ENCODE data around the gene RGPD3. TPM values are rescaled to one million over a fixed set of nuclear protein-coding genes. Genes with fewer than 3 reads are reported as not detected.
"Not testable (repeated sequence)": the region's sequence is repeated elsewhere in the genome, so short reads cannot be mapped to it uniquely, and the experiment has no call there.

RGPD3 gene
- total and polyA plus RNA-seq, 10 of the 15 experiments (the other 5 are each of a cell fraction or from before 2014, with no cell fraction given): 0.03 to 0.44 (median 0.09) TPM

DNA sequence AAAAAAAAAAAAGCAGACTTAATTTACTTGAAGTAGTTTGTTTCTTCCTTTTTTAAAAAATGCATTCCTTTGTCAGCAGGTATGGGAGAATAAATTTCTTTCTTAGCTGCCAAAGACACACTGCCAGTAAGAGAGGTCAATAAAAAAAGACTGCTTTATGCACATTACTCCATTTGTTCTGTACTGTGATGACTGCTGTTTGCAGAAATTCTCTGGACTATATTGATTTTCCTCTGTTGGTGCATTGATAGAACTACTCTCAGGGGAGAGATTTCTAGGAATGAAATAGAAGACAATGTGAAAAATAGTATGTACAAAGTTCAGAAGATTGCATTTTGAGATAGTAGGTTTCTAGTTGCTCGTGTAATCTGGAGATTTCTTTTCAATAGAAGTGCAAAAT is 11.3 kb upstream of the RGPD3 start:
- RAD21 ChIA-PET (ENCODE audit: unreplicated experiment); SMC1A ChIA-PET (ENCODE audit: uncharacterized antibody, unreplicated experiment); H3K27me3 ChIP-seq (replicated peaks in 1 of 2; ENCODE audit: control insufficient read depth in 2 of 2, insufficient read depth in 2 of 2, low read length in 1 of 2); ATAC-seq; BruUV-seq (replicated peaks); H3K9me3 ChIP-seq (replicated peaks; ENCODE audit: control insufficient read depth, insufficient read depth, low read length); H2AFZ ChIP-seq (ENCODE audit: control insufficient read depth, low read depth, low read length); H4K20me1 ChIP-seq (ENCODE audit: control insufficient read depth, insufficient read depth); CTCF ChIA-PET; H3K79me2 ChIP-seq (ENCODE audit: control insufficient read depth, insufficient read depth, low read length); H3K27ac ChIP-seq (ENCODE audit: control insufficient read depth, insufficient read depth); POLR2A ChIA-PET; H3K4me2 ChIP-seq (ENCODE audit: control insufficient read depth, insufficient read depth); H3K36me3 ChIP-seq (ENCODE audit: control insufficient read depth in 2 of 2, insufficient read depth in 2 of 2, low read length in 1 of 2); H3K4me1 ChIP-seq (ENCODE audit: control insufficient read depth, insufficient read depth, low read length); H3K9ac ChIP-seq (ENCODE audit: control insufficient read depth, insufficient read depth, low read length); DNase-seq (ENCODE audit: low read depth, low spot score); FAIRE-seq; H3K4me3 ChIP-seq: not testable (repeated sequence)
- intact Hi-C loops (cut with micrococcal nuclease; ENCODE audit: unreplicated experiment) (loop anchor here (10.0 kb wide), 2 partner anchors 65 to 375 kb away; no protein-coding TSS in a partner anchor), in situ Hi-C loops (cut with MboI) (loop anchor here (10.0 kb wide), 1 partner anchor 375 kb away; no protein-coding TSS in a partner anchor)
- no CpG with 5 or more reads among the region's 1 CpG for WGBS (ENCODE audit: insufficient coverage, insufficient replicate concordance, low lambda C conversion rate, missing lambda C conversion rate)

DNA sequence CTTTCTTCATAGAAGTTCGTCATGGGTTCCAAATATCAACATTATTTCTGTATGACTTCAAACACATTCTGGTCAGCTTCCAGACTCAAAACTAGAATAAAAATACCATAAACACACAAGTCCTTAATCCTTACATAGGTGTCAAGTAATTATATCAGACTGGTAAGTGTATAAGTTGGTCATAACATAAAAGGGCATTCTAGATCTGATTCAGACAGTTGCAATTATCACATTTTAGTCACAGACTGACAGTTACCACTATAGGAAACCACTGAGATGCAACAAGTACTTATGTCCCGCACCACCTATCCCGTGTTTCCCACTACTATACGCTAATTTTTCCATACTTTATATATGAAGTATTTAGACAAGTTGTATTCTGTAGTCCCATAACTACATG is 9.4 kb upstream of the RGPD3 start:
- RAD21 ChIA-PET (ENCODE audit: unreplicated experiment); ATAC-seq: not testable (repeated sequence)

More for the DNA sequence above, 9.4 kb upstream of the RGPD3 start:
- DNase-seq (ENCODE audit: low read depth, low spot score); H3K27ac ChIP-seq (ENCODE audit: control insufficient read depth, insufficient read depth); H3K36me3 ChIP-seq (ENCODE audit: control insufficient read depth in 2 of 2, insufficient read depth in 2 of 2, low read length in 1 of 2); POLR2A ChIA-PET; H3K9ac ChIP-seq (ENCODE audit: control insufficient read depth, insufficient read depth, low read length); BruUV-seq (replicated peaks); H3K27me3 ChIP-seq (replicated peaks in 1 of 2; ENCODE audit: control insufficient read depth in 2 of 2, insufficient read depth in 2 of 2, low read length in 1 of 2); H3K79me2 ChIP-seq (ENCODE audit: control insufficient read depth, insufficient read depth, low read length); CTCF ChIA-PET; FAIRE-seq; H3K4me3 ChIP-seq; H3K9me3 ChIP-seq (replicated peaks; ENCODE audit: control insufficient read depth, insufficient read depth, low read length); H3K4me2 ChIP-seq (ENCODE audit: control insufficient read depth, insufficient read depth); SMC1A ChIA-PET (ENCODE audit: uncharacterized antibody, unreplicated experiment); H3K4me1 ChIP-seq (ENCODE audit: control insufficient read depth, insufficient read depth, low read length); H2AFZ ChIP-seq (ENCODE audit: control insufficient read depth, low read depth, low read length); H4K20me1 ChIP-seq (ENCODE audit: control insufficient read depth, insufficient read depth): not testable (repeated sequence)
- in situ Hi-C loops (cut with MboI) (loop anchor here (10.0 kb wide), 1 partner anchor 373 kb away; no protein-coding TSS in a partner anchor), intact Hi-C loops (cut with micrococcal nuclease; ENCODE audit: unreplicated experiment) (loop anchor here (10.0 kb wide), 2 partner anchors 67 to 373 kb away; no protein-coding TSS in a partner anchor)
- WGBS (ENCODE audit: insufficient coverage, insufficient replicate concordance, low lambda C conversion rate, missing lambda C conversion rate): 22% methylated on average over 1 of the region's 4 CpGs
